Body of pancreas (tissue), 4 donors: ENCODE measurements around the gene KLB.

Experiments used
- POLR2A ChIP-seq, 3 donors: fragments of 450-650 bp; IDR thresholded peaks; one replicate each; pipeline ENCODE4 v1.6.1; 2016; ENCODE audit warnings: antibody characterized with exemption in 3 of 3, mild to moderate bottlenecking in 2 of 3
- TF ChIP-seq, protein P1 (sequence below), 7 experiments: fragments of 450-650 bp in 4 of 7; fragments of 200-600 bp in 3 of 7; sonication (generic) in 3 of 7; IDR thresholded peaks; one replicate each; pipeline ENCODE4 v1.5.1; 2016 to 2019; ENCODE audit warnings: antibody characterized with exemption in 7 of 7

DNA sequence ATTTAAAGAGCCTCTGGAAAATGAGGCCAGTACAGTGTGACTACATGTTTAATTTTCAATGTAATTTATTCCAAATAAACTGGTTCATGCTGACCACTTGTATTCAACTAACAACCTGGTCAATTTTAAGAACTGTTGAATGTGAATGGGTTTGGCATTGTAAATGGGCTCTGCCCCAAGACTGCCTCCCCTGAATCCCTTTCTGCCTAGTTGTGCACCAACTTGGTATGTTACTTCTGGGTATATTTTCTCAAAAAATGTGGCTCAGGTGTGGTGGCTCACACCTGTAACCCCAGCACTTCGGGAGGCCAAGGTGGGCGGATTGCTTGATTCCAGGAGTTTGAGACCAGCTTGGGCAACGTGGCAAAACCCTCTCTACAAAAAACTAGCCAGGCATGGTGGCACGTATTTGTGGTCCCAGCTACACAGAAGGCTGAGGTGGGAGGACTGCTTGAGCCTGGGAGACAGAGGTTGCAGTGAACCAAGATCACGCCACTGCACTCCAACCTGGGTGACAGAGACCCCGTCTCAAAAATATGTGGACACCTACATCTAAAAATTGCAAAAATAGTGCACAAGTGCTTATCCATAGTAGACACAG, 44.8 kb downstream of the KLB start:
- TF ChIP-seq, protein P1, sequence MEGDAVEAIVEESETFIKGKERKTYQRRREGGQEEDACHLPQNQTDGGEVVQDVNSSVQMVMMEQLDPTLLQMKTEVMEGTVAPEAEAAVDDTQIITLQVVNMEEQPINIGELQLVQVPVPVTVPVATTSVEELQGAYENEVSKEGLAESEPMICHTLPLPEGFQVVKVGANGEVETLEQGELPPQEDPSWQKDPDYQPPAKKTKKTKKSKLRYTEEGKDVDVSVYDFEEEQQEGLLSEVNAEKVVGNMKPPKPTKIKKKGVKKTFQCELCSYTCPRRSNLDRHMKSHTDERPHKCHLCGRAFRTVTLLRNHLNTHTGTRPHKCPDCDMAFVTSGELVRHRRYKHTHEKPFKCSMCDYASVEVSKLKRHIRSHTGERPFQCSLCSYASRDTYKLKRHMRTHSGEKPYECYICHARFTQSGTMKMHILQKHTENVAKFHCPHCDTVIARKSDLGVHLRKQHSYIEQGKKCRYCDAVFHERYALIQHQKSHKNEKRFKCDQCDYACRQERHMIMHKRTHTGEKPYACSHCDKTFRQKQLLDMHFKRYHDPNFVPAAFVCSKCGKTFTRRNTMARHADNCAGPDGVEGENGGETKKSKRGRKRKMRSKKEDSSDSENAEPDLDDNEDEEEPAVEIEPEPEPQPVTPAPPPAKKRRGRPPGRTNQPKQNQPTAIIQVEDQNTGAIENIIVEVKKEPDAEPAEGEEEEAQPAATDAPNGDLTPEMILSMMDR (IDR thresholded peaks at IDR 0.05): no peak
- no peak for TF ChIP-seq POLR2A (IDR thresholded peaks at IDR 0.05)
